SK-MEL-5 (cell line): ENCODE data around the gene PKD1L1. TPM values are rescaled to one million over a fixed set of nuclear protein-coding genes. Genes with fewer than 3 reads are reported as not detected.

ENCODE experiments used
- DNase-seq: peaks from one replicate; pipeline ENCODE4 v3.0.0-alpha.2; 2016; ENCODE audit warnings: low read depth, low spot score
- in situ Hi-C: cut with HindIII; loops from 2 replicates; pipeline ENCODE4 v1.10.0; 2016; ENCODE audit warnings: low sequenced_read_pairs, high pct_unique_total_duplicates, low pct_unique_long_range_greater_than_20kb
- total RNA-seq: library from RNA; depleted of rRNA; stranded (reverse); fragments of >200 nt; shearing (Covaris generic); gene quantifications from 2 replicates; pipeline ENCODE4 v1.2.3, GENCODE V29; 2014

PKD1L1 gene
- total RNA-seq, 1 experiment from 2014 or later = 0.58 TPM

DNA sequence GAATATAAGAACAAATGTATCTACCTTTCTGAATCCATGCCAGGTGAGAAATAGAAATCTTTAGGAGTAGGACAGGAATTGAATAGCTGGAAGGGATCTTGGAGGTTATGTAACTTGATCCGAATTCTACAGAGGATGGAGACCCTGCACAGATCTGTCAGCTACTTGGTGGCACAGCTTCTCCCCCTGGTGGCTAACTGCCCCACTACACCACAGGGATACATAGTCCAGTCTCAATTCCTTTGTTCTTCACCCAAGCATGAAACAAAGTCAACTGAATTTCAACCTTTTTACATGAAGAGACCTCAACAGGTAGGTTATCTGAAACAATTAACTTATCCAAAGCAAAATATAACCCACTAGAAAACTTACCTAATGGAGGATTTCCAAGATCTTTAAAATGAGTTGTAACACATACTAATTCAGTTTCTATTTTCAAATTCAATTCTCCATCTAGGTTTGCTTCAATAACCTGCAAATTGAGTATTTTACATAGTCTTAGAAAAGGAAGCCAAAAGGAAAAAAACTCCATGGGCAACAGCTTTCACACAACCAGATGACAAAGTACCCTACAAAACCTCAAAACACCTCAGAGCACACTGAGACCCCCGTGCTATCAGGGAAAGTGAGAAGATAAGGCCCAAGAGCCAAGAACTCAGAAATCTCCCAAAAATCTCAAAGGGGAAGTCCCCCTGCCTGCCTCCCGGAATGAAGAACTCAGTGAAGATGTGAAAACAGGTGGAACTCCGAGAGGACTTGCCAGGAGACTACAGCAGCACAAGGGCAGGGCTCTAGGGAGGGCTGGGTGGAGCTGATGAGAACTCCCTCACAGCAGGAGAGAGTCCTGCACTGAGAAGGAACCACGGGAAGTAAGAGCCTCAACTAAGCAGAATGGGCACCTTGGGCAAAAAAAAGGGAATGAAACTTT is 20.8 kb upstream of the PKD1L1 start:
- DNase-seq = peak; percentile 85
- in situ Hi-C loops = no loop called here

DNA sequence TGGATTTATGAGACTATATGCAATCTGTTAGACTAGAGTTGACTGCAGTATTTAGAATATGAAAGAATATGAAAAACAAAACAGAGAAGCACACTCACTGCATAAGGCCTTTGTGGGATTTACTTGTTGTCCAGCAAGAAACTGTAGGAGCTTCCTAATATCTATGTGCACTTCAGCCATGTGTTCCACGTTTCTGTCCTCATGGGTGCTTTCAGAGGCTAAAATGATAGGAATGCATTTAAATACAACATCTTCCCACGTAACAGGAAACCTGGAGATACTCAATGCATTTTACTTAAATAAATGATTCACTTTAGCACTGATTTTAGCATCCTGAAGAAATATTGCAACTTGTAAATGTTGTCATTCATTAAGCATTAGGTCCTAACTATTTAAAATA is 19.4 kb upstream of the PKD1L1 start:
- in situ Hi-C loops = no loop called here
- DNase-seq = no peak

DNA sequence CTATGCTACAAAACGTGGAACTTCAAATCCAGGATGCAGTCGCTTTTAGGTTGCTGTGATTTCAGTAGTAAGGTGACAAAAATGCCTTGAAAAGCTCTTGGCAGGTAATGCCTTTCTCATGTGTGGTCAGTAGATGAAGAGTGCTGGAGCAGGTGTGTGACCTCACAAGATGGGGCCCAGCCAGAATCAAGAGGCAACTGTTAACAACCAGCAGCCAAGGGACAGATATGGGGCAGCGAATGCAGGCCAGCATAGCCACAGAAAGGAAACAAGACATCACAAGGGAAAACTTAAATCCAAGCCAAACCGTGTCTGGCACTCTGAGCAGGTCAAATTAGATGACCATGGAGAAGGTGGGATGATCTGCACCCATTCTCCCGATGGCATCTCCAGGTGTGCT is 18.9 kb upstream of the PKD1L1 start:
- in situ Hi-C loops = no loop called here
- no peak for DNase-seq

DNA sequence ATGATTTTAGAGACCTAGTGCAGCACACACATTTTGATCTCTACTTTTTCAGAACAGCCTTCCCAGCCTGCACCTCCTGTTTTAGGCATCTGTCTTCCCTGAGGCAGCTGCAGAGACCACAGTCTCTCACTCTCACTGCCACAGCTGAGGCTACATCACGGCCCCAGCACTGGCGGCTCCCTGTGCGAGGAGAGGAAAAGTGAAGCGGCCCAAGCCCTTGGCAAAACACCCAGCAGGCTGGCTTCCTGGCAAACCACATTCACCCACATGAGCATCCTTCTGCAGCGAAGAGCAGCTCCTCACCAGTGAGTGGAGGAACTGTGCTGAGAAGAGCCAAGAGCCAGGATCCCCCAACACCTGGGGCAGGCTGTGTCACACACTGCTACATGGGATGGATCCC is 17.2 kb upstream of the PKD1L1 start:
- DNase-seq = no peak
- in situ Hi-C loops = no loop called here

DNA sequence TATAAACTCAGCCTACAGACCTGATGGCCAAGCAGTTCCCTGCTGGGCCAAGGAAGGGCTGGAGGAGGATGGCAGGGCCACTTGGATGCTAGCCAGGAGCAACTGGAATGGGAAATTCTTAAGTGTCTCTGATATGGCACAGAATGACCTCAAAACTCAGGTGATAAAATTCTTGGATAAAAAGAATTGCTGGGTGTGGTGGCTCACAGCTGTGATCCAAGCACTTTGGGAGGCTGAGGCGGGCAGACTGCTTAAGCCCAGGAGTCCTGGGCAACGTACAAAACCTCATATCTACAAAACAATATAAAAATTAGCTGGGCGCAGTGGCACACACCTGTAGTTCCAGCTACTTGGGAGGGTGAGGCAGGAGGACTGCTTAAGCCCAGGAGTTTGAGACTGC is 14.0 kb upstream of the PKD1L1 start:
- no peak for DNase-seq
- in situ Hi-C loops = no loop called here

DNA sequence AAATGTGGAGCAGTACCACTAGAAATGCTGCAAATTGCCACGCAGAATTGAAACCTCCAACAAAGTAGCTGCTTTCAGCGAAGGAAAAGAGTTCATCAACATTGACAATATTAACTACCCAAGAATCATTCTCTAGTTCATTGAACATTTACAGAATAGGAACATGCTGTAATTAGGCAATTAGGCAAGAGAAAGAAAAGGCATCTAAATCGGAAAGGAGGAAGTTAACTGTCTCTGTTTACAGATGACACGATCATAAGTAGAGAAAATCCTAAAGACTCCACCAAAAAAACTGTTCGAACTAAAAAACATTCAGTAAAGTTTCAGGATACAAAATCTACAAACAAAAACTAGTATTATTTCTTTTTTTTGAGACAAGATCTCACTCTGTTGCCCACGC is 8.9 kb upstream of the PKD1L1 start:
- DNase-seq = no peak
- in situ Hi-C loops = no loop called here

DNA sequence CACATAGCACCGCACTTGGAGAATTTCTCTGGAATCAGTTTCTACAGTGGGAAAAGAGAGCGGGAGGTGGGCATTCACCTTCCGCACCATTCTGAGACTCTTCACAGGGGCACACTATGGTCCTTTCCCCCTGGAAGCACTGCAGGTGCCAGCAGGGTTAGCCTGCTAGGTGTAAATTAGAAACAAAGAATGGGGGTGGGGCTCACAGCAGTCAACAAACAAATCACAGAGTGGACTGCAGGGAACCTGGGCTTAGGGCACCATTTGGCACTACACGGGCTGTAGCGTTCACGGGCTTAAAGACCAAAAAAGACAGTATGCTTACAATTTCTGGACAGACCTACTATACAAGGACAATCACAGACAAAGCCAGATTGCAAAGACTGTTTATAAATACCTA is 8.0 kb upstream of the PKD1L1 start:
- no peak for DNase-seq
- in situ Hi-C loops = no loop called here

DNA sequence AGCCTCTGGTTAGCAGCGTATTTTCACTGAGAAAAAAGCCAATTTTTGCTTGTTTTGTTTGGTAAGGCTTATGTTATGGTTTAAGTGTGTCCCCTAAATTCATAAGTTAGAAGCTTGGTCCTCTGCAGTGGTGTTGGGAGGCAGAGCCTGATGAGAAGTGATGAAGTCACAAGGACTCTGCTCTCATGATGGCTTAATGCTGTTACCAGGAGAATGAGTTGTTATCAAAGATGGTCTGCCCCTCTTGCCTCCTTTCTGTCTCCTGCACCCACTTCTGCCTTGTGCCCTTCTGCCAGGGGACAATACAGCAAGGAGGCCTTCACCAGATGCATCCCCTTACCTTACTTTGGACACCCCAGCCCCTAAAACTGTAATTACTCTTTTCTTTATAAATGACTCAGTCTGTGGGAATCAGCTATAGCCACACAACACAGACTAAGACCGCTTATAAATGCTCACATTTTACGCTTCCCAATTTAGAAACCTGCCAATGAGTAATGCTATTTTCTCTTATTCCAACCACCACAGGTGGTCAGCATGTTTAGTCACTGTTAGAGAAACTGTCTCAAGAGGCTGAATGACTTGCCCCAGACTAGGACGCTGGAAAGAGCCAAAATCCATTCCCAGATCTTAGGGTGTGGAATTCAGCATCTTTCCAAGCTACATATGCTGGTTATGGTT is 6.1 kb upstream of the PKD1L1 start:
- DNase-seq = no peak
- in situ Hi-C loops = no loop called here

DNA sequence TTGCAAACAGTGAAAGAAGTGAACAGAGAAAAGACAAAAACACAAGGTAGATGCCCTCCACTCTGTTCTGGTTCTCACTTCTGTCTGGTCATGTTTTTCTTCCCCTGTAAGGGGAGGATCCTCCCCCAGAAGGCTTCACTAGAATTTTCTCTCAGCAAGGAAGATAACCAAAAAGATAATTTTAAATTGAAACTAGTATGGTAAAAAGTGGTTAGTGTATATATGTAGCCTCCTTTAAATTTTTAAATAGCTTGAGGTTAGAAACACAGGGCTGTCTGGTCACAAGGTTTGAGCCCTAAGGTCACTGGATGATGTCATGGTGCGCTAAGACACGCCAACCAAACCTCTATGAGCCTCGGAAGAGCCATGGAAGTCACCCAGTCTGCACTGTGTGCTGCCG is 5.6 kb upstream of the PKD1L1 start:
- in situ Hi-C loops = no loop called here
- DNase-seq = no peak

DNA sequence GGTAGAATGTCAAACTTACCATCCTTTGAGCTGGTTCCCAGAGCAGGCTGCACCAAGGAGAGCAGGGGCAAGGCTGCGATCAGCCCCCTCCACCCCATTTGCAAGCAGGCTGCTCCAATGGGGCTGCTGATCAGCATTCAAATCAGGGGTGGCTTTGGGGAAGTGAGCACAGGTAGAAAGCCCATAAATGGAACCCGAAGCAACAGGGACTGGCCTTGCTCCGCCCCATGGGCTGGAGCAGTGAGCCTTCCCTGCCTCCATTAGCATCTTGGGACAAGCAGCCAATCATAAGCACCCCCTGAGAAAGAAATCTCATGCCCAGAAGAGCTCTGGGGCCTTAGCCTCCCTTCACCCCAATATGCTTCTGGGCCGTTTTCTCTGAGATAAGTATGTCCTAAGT is 4.0 kb upstream of the PKD1L1 start:
- in situ Hi-C loops = no loop called here
- DNase-seq = no peak

DNA sequence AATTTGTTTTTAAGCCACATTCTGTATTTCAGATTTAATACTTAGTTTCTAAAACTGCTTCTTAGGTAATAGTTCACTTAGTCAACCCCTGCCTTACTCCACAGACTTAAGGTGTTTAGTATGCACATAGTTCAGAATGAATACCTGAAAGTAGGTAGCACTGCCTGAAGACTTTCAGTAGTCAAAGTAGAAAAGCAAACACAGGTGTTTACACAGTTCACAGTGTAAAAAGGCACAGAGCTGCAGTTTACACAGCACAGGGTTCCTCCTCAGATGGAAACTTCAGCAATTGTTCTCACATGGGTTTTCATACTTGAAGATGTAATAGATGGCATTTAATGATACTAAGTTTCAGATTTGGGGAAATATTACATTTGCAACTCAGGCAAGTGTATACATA is 3.1 kb upstream of the PKD1L1 start:
- DNase-seq = no peak
- in situ Hi-C loops = no loop called here

DNA sequence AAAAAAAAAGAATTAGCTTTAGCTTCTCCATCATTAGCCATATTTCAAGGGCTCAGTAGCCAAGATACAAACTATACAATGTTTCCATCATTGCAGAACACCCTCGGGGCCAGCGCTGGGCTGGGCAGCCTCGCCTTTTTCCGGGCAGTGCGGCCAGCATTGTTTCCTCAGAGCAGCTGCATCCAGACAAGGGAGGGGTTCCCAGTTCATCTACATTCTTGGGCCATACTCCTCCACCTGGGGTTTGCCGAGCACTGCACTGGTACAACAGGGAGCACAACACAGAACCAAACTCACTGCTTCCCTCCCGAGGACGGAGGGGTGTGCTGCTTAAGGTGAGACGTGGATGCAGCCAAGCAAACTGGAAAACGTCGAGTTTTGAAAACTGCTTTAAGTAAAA is 2.4 kb upstream of the PKD1L1 start:
- in situ Hi-C loops = no loop called here

DNA sequence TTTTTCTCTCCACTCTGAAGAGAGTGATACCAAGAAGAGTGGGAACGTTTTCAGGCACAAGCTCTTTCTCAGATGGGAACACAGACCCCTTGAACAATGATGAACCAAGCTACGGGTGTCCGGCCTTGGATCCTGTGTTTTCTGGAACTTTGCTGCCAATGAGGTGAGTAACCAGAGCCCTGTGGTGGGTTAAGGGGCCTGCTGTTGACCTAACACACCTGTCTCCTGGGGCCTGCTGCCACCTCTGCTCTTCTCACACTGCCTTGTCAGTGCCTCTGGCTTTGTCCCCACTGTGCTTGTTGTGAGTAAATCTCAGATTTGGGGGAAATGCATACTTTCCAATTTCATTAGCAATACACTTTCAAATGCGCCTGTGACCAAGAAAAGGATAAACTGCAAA is 1.4 kb upstream of the PKD1L1 start:
- in situ Hi-C loops = no loop called here
- DNase-seq = no peak

More for the DNA sequence above, 2.4 kb upstream of the PKD1L1 start:
- no peak for DNase-seq

DNA sequence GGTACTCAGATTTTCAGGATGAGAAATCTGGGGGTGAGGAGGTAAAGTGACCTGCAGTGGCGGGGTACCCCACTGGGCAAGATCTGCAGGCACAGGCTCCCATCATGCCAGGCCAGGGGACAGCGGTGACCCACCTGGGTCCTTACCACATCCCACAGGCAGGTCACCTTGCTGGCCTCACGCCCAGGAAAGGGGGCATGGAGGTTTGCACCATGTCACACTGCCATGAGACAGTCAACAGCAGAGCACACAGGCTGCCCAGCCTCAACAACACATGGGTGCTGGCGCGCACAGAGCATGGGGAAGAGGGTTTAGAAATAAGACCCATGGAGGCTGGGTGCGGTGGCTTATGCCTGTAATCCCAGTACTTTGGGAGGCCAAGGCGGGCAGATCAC is 914 bp downstream of the PKD1L1 start:
- in situ Hi-C loops = no loop called here
- DNase-seq = no peak

DNA sequence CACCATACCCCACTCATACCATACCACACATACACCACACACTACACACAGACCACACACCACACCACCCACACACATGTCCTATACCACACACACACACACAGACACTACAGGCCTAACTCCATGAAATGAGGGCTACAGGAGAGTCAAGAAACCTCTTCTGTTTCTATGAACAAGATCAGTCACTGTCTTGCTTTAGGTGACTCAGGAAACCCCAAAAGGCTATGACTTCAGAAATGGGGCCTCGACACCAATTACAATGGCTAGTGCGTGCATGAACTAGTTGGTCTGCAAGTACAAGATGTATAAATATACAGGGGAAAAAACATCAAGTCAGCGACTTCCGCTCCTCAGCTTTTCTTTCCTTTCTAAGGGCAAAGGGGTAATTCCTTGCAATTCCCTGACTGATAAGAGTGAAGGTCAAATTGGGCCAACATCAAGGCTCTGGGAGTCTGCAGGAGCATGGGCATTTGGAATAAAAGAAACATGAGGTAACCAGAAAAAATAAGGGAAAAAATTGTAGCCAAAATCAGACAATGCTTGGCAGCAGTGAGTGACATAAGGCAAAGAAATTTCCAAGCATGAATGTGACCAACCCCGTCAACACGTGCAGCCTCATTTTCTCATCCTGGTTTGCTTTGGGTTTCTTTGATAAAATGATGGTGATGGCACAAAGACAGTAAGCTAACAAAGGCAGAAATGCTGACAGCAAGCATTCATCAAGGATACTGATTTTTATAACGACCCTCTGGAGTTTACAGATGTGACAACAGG is 1.5 kb downstream of the PKD1L1 start:
- in situ Hi-C loops = no loop called here
- no peak for DNase-seq

DNA sequence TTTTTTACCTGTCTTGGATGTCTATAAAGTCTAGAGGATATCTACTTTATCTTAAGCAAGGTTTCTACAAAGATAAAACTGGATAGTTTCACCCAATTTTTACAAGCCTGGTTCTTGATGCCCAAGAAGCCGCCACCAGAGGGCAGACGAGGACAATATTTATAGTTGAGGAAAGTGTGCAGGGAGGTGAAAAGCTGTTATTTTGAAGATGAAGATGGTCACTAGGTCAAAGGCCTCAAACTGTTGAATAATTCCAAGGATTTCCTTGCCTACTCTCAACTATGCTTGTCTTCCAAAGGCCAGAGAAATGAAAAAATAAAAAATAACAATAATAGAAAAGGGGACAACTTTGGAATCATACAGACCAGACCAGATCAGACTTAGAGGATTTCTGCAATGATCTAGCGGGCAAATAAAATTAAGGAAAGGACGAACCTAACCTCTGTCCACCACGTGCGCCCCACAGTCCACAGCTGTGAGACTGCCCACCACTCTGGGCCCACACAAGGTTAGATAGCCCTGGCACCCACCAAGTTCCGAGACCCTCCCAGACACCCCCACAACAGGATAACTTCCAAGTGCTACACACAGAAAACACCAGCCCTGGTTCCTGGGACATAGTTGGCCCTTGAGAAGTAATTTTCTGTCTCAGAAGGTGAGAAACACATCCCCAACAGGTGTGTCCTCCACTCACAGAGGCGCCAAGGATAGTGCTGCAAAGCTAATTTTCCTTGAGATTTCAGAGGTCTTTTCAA is 2.8 kb downstream of the PKD1L1 start:
- DNase-seq = peak; percentile 86
- in situ Hi-C loops = no loop called here

DNA sequence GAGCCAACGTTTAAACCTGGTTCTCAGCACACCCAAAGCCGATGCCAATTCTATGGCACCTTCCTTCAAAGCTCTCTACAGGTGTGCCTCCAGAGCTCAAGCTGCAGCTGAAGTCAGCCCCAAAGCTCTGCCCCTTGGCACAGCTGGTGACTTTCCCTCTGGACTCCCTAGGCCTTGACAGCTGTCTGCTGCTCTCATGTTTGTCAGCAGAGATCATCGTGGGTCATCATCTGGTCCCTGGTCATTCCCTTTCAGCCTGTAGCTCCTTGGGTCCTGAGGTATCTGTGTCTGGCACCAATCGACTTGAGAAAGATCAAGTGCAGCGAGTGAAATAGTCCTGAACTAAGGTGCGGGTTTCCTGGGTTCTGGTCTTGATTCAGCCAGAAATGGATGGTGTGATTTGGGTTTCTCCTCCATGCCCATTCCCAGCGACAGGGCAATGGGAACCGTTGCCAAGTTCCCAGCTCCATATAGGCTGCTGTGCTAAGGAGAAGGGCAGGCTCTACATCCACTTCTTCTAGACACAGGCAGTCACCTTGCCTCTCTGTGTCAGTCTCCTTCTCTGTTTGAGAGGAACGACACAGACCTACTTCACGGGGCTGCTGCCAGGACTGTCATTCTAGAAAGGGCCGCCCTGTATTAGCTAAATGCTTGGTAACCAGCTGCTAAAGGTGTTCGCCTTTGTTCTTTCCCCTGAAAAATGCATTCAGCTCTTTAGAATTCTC is 3.6 kb downstream of the PKD1L1 start:
- no peak for DNase-seq
- in situ Hi-C loops = no loop called here
